Measurements from ENCODE around the gene AP3M1.
A peak's percentile ranks its signal among the peaks of the same experiment; 100 is the strongest.

The AP3M1 gene

DNA sequence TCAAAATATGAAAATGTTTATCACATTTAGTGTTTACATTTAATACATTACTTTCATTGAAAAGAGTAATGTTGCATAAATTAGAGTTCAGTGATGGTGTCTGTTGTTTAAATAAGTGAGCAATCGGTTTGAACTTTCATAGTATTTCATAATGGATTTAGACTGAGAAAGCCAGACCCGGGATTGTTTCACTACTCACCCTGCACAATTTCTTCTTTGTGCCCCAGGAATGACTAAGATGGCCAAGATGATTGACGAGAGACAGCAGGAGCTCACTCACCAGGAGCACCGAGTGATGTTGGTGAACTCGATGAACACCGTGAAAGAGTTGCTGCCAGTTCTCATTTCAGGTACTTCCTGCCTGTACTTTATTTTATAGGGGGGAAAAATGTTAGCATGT is 78.1 kb downstream of the AP3M1 start:
- H3K4me3 ChIP-seq (ENCODE audit: low read depth, low read length) = no peak overlapping the region
- TF ChIP-seq, protein P1, sequence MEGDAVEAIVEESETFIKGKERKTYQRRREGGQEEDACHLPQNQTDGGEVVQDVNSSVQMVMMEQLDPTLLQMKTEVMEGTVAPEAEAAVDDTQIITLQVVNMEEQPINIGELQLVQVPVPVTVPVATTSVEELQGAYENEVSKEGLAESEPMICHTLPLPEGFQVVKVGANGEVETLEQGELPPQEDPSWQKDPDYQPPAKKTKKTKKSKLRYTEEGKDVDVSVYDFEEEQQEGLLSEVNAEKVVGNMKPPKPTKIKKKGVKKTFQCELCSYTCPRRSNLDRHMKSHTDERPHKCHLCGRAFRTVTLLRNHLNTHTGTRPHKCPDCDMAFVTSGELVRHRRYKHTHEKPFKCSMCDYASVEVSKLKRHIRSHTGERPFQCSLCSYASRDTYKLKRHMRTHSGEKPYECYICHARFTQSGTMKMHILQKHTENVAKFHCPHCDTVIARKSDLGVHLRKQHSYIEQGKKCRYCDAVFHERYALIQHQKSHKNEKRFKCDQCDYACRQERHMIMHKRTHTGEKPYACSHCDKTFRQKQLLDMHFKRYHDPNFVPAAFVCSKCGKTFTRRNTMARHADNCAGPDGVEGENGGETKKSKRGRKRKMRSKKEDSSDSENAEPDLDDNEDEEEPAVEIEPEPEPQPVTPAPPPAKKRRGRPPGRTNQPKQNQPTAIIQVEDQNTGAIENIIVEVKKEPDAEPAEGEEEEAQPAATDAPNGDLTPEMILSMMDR (IDR thresholded peaks at IDR 0.05; ENCODE audit: low read depth, low read length, missing control alignments) = no peak
- in situ Hi-C loops (cut with HindIII; ENCODE audit: low sequenced_read_pairs) = no loop called here
- no peak for DNase-seq (ENCODE audit: low read depth)

DNA sequence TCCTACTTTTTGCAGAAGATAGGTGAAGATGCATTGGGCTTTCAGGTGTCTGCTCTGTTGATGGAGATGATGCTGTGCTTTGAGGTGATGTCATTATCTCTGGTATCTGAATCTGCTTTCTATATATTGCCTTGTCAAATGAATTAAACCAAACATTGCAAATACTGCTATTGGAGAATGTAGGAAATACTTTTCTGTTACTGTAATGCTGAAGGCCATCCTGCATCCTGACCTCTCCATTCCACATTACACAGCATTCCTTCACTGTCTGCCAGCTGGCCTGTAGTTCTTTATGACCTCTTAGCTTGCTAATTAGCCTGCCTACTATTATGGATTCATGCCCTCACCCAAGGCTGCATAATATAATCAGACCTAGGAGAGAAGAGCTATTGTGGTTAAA is 79.5 kb downstream of the AP3M1 start:
- DNase-seq (ENCODE audit: low read depth) = peak; percentile 78
- no peak overlapping the region for H3K4me3 ChIP-seq (ENCODE audit: low read depth, low read length)
- in situ Hi-C loops (cut with HindIII; ENCODE audit: low sequenced_read_pairs) = no loop called here
- TF ChIP-seq, protein P1 (IDR thresholded peaks at IDR 0.05; ENCODE audit: low read depth, low read length, missing control alignments) = no peak

Measured in astrocyte of the cerebellum (primary cell).